HEK293T (cell line): ENCODE data around the gene PRMT1.

ENCODE experiments used
- BHLHE40 ChIP-seq: fragments of 450-650 bp; IDR thresholded peaks from 2 replicates; pipeline ENCODE4 v1.6.1; 2016; ENCODE audit warnings: mild to moderate bottlenecking, moderate library complexity, borderline replicate concordance
- CTBP1 ChIP-seq: fragments of 450-650 bp; IDR thresholded peaks from 2 replicates; pipeline ENCODE4 v1.6.1; 2016; ENCODE audit warnings: borderline replicate concordance
- ELF4 ChIP-seq: fragments of 450-650 bp; IDR thresholded peaks from 2 replicates; pipeline ENCODE4 v1.6.1; 2017; ENCODE audit warnings: antibody characterized with exemption
- FOXA1 ChIP-seq: fragments of 450-650 bp; IDR thresholded peaks from 2 replicates; pipeline ENCODE4 v1.6.1; 2016; ENCODE audit warnings: mild to moderate bottlenecking
- FOXK2 ChIP-seq: fragments of 450-650 bp; IDR thresholded peaks from 2 replicates; pipeline ENCODE4 v1.6.1; 2016; ENCODE audit warnings: mild to moderate bottlenecking
- FOXM1 ChIP-seq: fragments of 450-650 bp; IDR thresholded peaks from 2 replicates; pipeline ENCODE4 v1.6.1; 2017; ENCODE audit warnings: mild to moderate bottlenecking, borderline replicate concordance
- L3MBTL2 ChIP-seq: fragments of 450-650 bp; conservative IDR thresholded peaks from 2 replicates; pipeline ENCODE4 v1.6.1; 2016; ENCODE audit warnings: mild to moderate bottlenecking
- NFRKB ChIP-seq: fragments of 450-650 bp; IDR thresholded peaks from 2 replicates; pipeline ENCODE4 v1.6.1; 2016; ENCODE audit warnings: mild to moderate bottlenecking, moderate library complexity
- SP1 ChIP-seq: fragments of 450-650 bp; IDR thresholded peaks from 2 replicates; pipeline ENCODE4 v1.6.1; 2017

GRCh38 chr19:49677901-49678674 lies 1.0 kb downstream of the PRMT1 start:
- TF ChIP-seq BHLHE40 (no peak), FOXM1 (no peak), NFRKB (no peak), ELF4 (no peak), SP1 (no peak), L3MBTL2 (no peak), FOXA1 (no peak), FOXK2 (no peak), CTBP1 (no peak)
